H9 (cell line): ENCODE data around the gene NCAPG. TPM values are rescaled to one million over a fixed set of nuclear protein-coding genes. Genes with fewer than 3 reads are reported as not detected.

Source experiments
- DNase-seq: peaks from one replicate; pipeline ENCODE4 v3.0.0-alpha.2; 2017
- H2AFZ ChIP-seq: one replicate; pipeline ENCODE4 v1.6.1; 2013; ENCODE audit warnings: mild to moderate bottlenecking, low read length, control low read depth, moderate library complexity
- H2AK5ac ChIP-seq: 2 replicates; pipeline ENCODE4 v1.6.1; 2013; ENCODE audit warnings: low read length, control low read depth, mixed read lengths; ENCODE audit not compliant: insufficient read length
- H2BK120ac ChIP-seq: one replicate; pipeline ENCODE4 v1.6.1; 2013; ENCODE audit warnings: low read depth, mild to moderate bottlenecking, low read length, control low read depth, inconsistent platforms; ENCODE audit not compliant: poor library complexity, severe bottlenecking
- H2BK12ac ChIP-seq: 2 replicates; pipeline ENCODE4 v1.6.1; 2013; ENCODE audit warnings: low read length, control low read depth, mixed read lengths, low read depth; ENCODE audit not compliant: insufficient read length
- H2BK15ac ChIP-seq: 2 replicates; pipeline ENCODE4 v1.6.1; 2013; ENCODE audit warnings: low read depth, low read length, control low read depth
- H2BK20ac ChIP-seq: one replicate; pipeline ENCODE4 v1.6.1; 2013; ENCODE audit warnings: low read depth, mild to moderate bottlenecking, low read length, control low read depth, inconsistent platforms; ENCODE audit not compliant: poor library complexity, severe bottlenecking
- H2BK5ac ChIP-seq: 2 replicates; pipeline ENCODE4 v1.6.1; 2013; ENCODE audit warnings: low read length, control low read depth, mixed read lengths; ENCODE audit not compliant: insufficient read length
- H3K14ac ChIP-seq: 2 replicates; pipeline ENCODE4 v1.6.1; 2013; ENCODE audit warnings: low read length, control low read depth; ENCODE audit not compliant: insufficient read depth
- H3K18ac ChIP-seq: 2 replicates; pipeline ENCODE4 v1.6.1; 2013; ENCODE audit warnings: low read depth, mild to moderate bottlenecking, mixed read lengths, low read length, control low read depth; ENCODE audit not compliant: insufficient read length
- H3K23ac ChIP-seq: 2 replicates; pipeline ENCODE4 v1.6.1; 2013; ENCODE audit warnings: low read length, control low read depth, mixed read lengths, low read depth; ENCODE audit not compliant: insufficient read length
- H3K23me2 ChIP-seq: 2 replicates; pipeline ENCODE4 v1.6.1; 2013; ENCODE audit warnings: low read depth, mild to moderate bottlenecking, mixed read lengths, low read length, control low read depth; ENCODE audit not compliant: insufficient read length, poor library complexity, severe bottlenecking
- H3K27ac ChIP-seq: 2 replicates; pipeline ENCODE4 v1.5.1; 2013; ENCODE audit warnings: low read length, control low read depth, mixed read lengths, low read depth; ENCODE audit not compliant: insufficient read length
- H3K27me3 ChIP-seq: 2 replicates; pipeline ENCODE4 v1.6.1; 2013; ENCODE audit warnings: low read length, control low read depth, inconsistent platforms; ENCODE audit not compliant: insufficient read depth
- H3K4ac ChIP-seq: 2 replicates; pipeline ENCODE4 v1.6.1; 2013; ENCODE audit warnings: low read depth, mild to moderate bottlenecking, control low read depth, inconsistent platforms, low read length, moderate library complexity
- H3K4me1 ChIP-seq: 2 replicates; pipeline ENCODE4 v1.6.1; 2013; ENCODE audit warnings: low read length, control low read depth, inconsistent platforms; ENCODE audit not compliant: insufficient read depth
- H3K4me2 ChIP-seq: 2 replicates; pipeline ENCODE4 v1.6.1; 2013; ENCODE audit warnings: low read length, control low read depth, mixed read lengths; ENCODE audit not compliant: insufficient read length, insufficient read depth
- H3K56ac ChIP-seq: 2 replicates; pipeline ENCODE4 v1.6.1; 2013; ENCODE audit warnings: low read depth, mild to moderate bottlenecking, mixed read lengths, low read length, control low read depth; ENCODE audit not compliant: insufficient read length
- H3K79me1 ChIP-seq: 2 replicates; pipeline ENCODE4 v1.6.1; 2013; ENCODE audit warnings: low read depth, mild to moderate bottlenecking, moderate library complexity, low read length, control low read depth, inconsistent platforms; ENCODE audit not compliant: insufficient read depth, poor library complexity, severe bottlenecking
- H3K79me2 ChIP-seq: 2 replicates; pipeline ENCODE4 v1.6.1; 2013; ENCODE audit warnings: low read length, control low read depth, inconsistent platforms; ENCODE audit not compliant: insufficient read depth
- H3K9ac ChIP-seq: 2 replicates; pipeline ENCODE4 v1.6.1; 2013; ENCODE audit warnings: low read length, control low read depth, mixed read lengths; ENCODE audit not compliant: insufficient read length; ENCODE audit errors: extremely low read depth
- H3K9me3 ChIP-seq: one replicate; pipeline ENCODE4 v1.6.1; 2013; ENCODE audit warnings: low read depth, low read length, inconsistent platforms; ENCODE audit not compliant: control insufficient read depth
- H3T11ph ChIP-seq: one replicate; pipeline ENCODE4 v1.6.1; 2013; ENCODE audit warnings: mild to moderate bottlenecking, low read length, control low read depth, inconsistent platforms
- H4K20me1 ChIP-seq: one replicate; pipeline ENCODE4 v1.6.1; 2013; ENCODE audit not compliant: control insufficient read depth, insufficient read length, insufficient read depth
- H4K5ac ChIP-seq: 2 replicates; pipeline ENCODE4 v1.6.1; 2013; ENCODE audit warnings: low read depth, mild to moderate bottlenecking, mixed read lengths, low read length, control low read depth; ENCODE audit not compliant: insufficient read length
- H4K8ac ChIP-seq: replicated peaks from 2 replicates; pipeline ENCODE4 v1.6.1; 2013; ENCODE audit warnings: low read length, control low read depth, mixed read lengths, low read depth; ENCODE audit not compliant: insufficient read length
- H4K91ac ChIP-seq: 2 replicates; pipeline ENCODE4 v1.6.1; 2013; ENCODE audit warnings: low read depth, mild to moderate bottlenecking, moderate library complexity, mixed read lengths, low read length, control low read depth; ENCODE audit not compliant: insufficient read length
- H3K27ac Mint-ChIP-seq, 3 experiments: 2 replicates in 2 of 3; 3 replicates in 1 of 3; pipeline ENCODE4 v1.8.0; 2020 to 2021; ENCODE audit warnings: mixed read lengths in 3 of 3, mild to moderate bottlenecking in 1 of 3, moderate library complexity in 1 of 3
- H3K27me3 Mint-ChIP-seq: 2 replicates; pipeline ENCODE4 v1.8.0; 2021; ENCODE audit warnings: low read depth, mild to moderate bottlenecking, moderate library complexity, mixed read lengths
- H3K36me3 Mint-ChIP-seq, 3 experiments: 2 replicates in 2 of 3; 3 replicates in 1 of 3; pipeline ENCODE4 v1.8.0; 2020 to 2021; ENCODE audit warnings: low read depth in 3 of 3, mixed read lengths in 3 of 3; ENCODE audit not compliant: insufficient read depth in 1 of 3
- H3K4me1 Mint-ChIP-seq, 2 experiments: 2 replicates each; pipeline ENCODE4 v1.8.0; 2020; ENCODE audit warnings: mixed read lengths in 2 of 2
- H3K4me3 Mint-ChIP-seq, 2 experiments: 2 replicates in 1 of 2; 3 replicates in 1 of 2; pipeline ENCODE4 v1.8.0; 2020 to 2021; ENCODE audit warnings: mild to moderate bottlenecking in 2 of 2, mixed read lengths in 2 of 2, moderate library complexity in 1 of 2
- H3K9me3 Mint-ChIP-seq, 2 experiments: 2 replicates in 1 of 2; 3 replicates in 1 of 2; pipeline ENCODE4 v1.8.0; 2020; ENCODE audit warnings: mild to moderate bottlenecking in 2 of 2, mixed read lengths in 2 of 2, moderate library complexity in 1 of 2
- WGBS: extraction: QIAGEN DNeasy Blood & Tissue Kit; methylation state at CpG from one replicate; pipeline ENCODE4 v1.1.7; 2013; ENCODE audit warnings: missing lambda C conversion rate, low lambda C conversion rate, mixed read lengths; ENCODE audit not compliant: insufficient read length; ENCODE audit errors: extremely low coverage; 5-methylcytosine and 5-hydroxymethylcytosine counted together
- total RNA-seq: library from RNA; stranded (reverse); gene quantifications from 2 replicates; pipeline ENCODE4 v1.2.1, GENCODE V29; 2021
- TF ChIP-seq, protein P1 (sequence below): fragments of 200-600 bp; sonication (generic); conservative IDR thresholded peaks from 3 replicates; pipeline ENCODE4 v1.8.0; 2021; ENCODE audit warnings: antibody characterized with exemption, mild to moderate bottlenecking

The NCAPG gene
- total RNA-seq, 1 experiment from 2014 or later = 48.8 TPM

DNA sequence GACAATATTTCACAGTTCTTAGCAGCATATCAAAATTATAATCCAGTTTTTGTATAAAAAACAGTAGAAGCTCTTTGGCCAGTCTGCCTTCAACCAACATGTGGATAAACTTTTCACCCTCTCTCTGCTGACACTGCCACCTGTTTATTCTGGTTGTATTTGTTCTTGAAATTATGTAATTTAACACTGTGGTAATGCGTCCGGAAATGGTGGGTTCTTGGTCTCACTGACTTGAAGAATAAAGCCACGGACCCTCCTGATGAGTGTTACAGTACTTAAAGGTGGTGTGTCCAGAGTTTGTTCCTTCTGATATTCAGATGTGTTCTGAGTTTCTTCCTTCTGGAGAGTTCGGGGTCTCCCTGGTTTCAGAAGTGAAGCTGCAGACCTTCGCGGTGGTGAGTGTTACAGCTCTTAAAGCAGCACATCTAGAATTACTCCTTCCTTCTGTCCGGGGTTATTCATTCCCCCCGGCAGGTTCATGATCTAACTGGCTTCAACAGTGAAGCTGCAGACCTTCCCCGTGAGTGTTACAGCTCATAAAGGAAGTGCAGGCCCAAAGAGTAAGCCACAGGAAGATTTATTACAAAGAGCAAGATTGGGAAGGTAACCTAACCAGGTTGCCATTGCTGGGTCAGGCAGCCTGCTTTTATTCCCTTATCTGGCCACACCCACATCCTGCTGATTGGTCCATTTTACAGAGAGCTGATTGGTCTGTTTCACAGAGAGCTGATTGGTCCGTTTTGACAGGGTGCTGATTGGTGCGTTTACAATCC is 45.1 kb upstream of the NCAPG start:
- TF ChIP-seq, protein P1, sequence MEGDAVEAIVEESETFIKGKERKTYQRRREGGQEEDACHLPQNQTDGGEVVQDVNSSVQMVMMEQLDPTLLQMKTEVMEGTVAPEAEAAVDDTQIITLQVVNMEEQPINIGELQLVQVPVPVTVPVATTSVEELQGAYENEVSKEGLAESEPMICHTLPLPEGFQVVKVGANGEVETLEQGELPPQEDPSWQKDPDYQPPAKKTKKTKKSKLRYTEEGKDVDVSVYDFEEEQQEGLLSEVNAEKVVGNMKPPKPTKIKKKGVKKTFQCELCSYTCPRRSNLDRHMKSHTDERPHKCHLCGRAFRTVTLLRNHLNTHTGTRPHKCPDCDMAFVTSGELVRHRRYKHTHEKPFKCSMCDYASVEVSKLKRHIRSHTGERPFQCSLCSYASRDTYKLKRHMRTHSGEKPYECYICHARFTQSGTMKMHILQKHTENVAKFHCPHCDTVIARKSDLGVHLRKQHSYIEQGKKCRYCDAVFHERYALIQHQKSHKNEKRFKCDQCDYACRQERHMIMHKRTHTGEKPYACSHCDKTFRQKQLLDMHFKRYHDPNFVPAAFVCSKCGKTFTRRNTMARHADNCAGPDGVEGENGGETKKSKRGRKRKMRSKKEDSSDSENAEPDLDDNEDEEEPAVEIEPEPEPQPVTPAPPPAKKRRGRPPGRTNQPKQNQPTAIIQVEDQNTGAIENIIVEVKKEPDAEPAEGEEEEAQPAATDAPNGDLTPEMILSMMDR = no peak
- Histone ChIP-seq H3K9me3 (peaks cover 4% of the 10 kb centered on the region), H2BK5ac (no peak overlapping the region), H3K14ac (no peak overlapping the region), H3K56ac (no peak overlapping the region), H2BK20ac (no peak overlapping the region), H3K79me2 (no peaks in the 10 kb centered on the region), H2BK120ac (no peak overlapping the region), H3K18ac (no peak overlapping the region), H3K4me2 (no peak overlapping the region), H2BK12ac (no peak overlapping the region), H3K4ac (no peak overlapping the region), H3K23me2 (no peaks in the 10 kb centered on the region), H2BK15ac (no peak overlapping the region), H4K20me1 (no peaks in the 10 kb centered on the region), H3K4me1 (peaks cover 3% of the 10 kb centered on the region; the same call in 1 of the 2 replicates), H4K91ac (no peak overlapping the region), H3K9ac (no peak overlapping the region), H3K27me3 (no peaks in the 10 kb centered on the region), H3K79me1 (no peaks in the 10 kb centered on the region), H2AFZ (no peak overlapping the region), H2AK5ac (no peak overlapping the region), H3K23ac (no peak overlapping the region), H3T11ph (no peak overlapping the region), H4K5ac (no peak overlapping the region), H3K27ac (no peak overlapping the region), H4K8ac (no peak overlapping the region)
- peaks cover 4 to 9% of the 10 kb centered on the region in 2 experiments for H3K4me1 Mint-ChIP-seq
- no CpG with 5 or more reads among the region's 11 CpGs for WGBS
- DNase-seq = no peak
- H3K27ac Mint-ChIP-seq = no peak overlapping the region
- H3K27me3 Mint-ChIP-seq = no peaks in the 10 kb centered on the region; the same call in 1 of the 2 replicates
- no peak overlapping the region for H3K4me3 Mint-ChIP-seq
- peaks cover 0 to 11% (median 8%) of the 10 kb centered on the region in 3 experiments; a peak in 2 of 7 replicates for H3K36me3 Mint-ChIP-seq
- peaks cover 15 to 20% of the 10 kb centered on the region in 2 experiments; a peak in 4 of 5 replicates for H3K9me3 Mint-ChIP-seq
